ENCODE data around the gene WIZ. TPM values are rescaled to one million over a fixed set of nuclear protein-coding genes. Genes with fewer than 3 reads are reported as not detected.

The WIZ gene
- total and polyA plus RNA-seq, 9 of the 15 experiments (the other 6 are each of a cell fraction or from before 2014, with no cell fraction given), result 0.06 to 37.5 (median 4.8) TPM

GRCh38 chr19:15418231-15418578 lies 31.6 kb downstream of the WIZ start (continued):
- TF ChIP-seq AFF4 (CRISPR knock-in tag; IDR thresholded peaks at IDR 0.05) (peak; percentile 27; the same call in 1 of the 2 replicates), FOXJ2 (tag; IDR thresholded peaks at IDR 0.05) (no peak), HNRNPLL (IDR thresholded peaks at IDR 0.05; ENCODE audit: low read depth, low read length, poor library complexity, severe bottlenecking) (peak; percentile 9), TAF15 (IDR thresholded peaks at IDR 0.05; ENCODE audit: low read depth, low read length) (no peak), SAFB2 (IDR thresholded peaks at IDR 0.05; ENCODE audit: borderline replicate concordance, low read depth, low read length, severe bottlenecking) (no peak), ZNF695 (CRISPR knock-in tag; IDR thresholded peaks at IDR 0.05) (no peak), HLTF (IDR thresholded peaks at IDR 0.05) (no peak), ZBTB7A (IDR thresholded peaks at IDR 0.05; ENCODE audit: borderline replicate concordance, control insufficient read depth, low read depth, low read length) (peak; percentile 10; the same call in 1 of the 2 replicates)

Measured in K562 (cell line).